ENCODE data around the gene THBS1.
A peak's percentile ranks its signal among the peaks of the same experiment; 100 is the strongest.

Gene THBS1

GRCh38 chr15:39575180-39575579 is 5.7 kb upstream of the THBS1 start:
- DNase-seq, result no peak

GRCh38 chr15:39578851-39579486 is 1.9 kb upstream of the THBS1 start:
- DNase-seq, result no peak

- no peak for DNase-seq
These were observed 1.3 kb upstream of the THBS1 start for GRCh38 chr15:39579487-39580116.

DNA sequence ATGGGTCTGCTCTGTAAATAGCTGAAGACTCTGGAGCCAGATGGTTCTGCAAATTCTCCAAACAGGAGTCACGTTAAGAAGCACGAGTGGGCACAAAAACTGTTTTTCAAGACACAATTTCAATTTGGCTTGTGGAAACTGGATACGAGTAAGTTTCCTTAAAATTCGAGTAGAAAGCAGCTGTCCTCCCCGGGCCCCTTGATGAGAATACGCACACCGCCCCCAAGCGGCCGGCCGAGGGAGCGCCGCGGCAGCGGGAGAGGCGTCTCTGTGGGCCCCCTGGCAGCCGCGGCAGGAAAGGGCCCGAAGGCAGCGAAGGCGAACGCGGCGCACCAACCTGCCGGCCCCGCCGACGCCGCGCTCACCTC is 778 bp upstream of the THBS1 start:
- DNase-seq, result peak; percentile 81 to 87

DNA sequence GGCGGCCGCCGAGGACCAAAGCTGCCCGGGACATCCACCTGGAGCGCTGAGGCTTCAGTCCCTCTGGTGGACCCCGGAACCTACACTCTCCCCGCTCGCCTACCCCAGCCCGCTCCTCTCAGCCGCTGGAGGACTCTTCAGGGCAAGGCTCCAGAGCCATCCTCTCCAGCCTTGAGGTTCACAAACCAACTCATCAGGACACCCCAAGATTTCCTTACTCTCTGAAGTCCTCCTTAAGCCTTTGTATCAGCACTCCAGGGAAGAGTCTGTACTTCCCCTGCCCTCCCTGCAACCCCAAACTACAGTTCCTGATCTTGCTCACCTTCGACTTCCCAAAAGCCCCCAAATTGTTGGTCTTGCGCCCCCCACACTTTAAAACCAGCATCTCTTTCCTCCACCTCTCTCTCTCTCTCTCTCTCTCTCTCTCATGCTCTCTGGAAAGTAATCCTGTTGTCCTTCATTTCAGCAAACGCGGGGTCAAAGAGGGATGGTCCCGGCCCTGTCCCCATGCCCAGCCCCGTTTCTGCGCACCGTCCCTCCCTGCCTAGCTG is 438 bp downstream of the THBS1 start:
- peak in 1 of 2 donors; percentile 3 for DNase-seq

GRCh38 chr15:39581793-39582285 is 960 bp downstream of the THBS1 start:
- no peak for DNase-seq

- DNase-seq, result no peak
These were observed 1.6 kb downstream of the THBS1 start for GRCh38 chr15:39582286-39582976.

- DNase-seq, result no peak
These were observed 2.2 kb downstream of the THBS1 start for GRCh38 chr15:39582977-39583595.

DNA sequence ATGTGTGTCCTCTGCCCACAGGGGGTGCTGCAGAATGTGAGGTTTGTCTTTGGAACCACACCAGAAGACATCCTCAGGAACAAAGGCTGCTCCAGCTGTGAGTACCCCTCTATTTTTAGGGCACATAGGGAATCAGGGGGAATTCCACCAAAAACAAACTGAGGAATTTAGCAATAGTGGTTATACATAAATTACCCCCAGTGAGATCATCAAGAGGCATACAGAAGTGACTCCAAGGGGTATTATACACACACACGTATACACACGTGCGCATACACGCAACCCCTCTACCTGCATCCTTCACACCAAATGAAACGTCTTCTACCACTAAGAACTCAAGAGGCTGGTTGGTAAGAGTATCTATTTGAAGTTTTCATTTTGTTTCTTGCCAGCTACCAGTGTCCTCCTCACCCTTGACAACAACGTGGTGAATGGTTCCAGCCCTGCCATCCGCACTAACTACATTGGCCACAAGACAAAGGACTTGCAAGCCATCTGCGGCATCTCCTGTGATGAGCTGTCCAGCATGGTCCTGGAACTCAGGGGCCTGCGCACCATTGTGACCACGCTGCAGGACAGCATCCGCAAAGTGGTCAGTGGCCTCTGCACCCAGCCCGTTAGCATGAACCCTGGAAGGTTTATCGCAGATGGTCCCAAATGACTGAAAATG is 2.9 kb downstream of the THBS1 start:
- peak in 1 of 2 donors; percentile 33 for DNase-seq

DNA sequence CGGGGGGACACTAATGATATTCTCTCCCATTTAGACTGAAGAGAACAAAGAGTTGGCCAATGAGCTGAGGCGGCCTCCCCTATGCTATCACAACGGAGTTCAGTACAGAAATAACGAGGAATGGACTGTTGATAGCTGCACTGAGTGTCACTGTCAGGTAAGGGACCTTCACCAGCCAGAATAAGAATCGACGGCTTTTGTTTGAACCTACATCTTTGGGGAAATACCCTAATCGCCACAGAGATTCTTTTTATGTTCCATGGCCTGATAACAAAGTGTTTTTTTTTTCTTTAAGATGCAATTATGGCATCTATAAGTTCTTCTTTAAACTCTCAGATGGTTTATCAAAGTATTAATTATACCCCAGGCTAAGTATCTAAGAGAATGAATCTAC is 3.4 kb downstream of the THBS1 start:
- no peak for DNase-seq

GRCh38 chr15:39584662-39585388 is 3.9 kb downstream of the THBS1 start:
- no peak for DNase-seq

GRCh38 chr15:39585389-39585841 is 4.5 kb downstream of the THBS1 start:
- no peak for DNase-seq

- DNase-seq, result no peak
These were observed 5.0 kb downstream of the THBS1 start for GRCh38 chr15:39585871-39586301.

- DNase-seq, result no peak
These were observed 5.7 kb downstream of the THBS1 start for GRCh38 chr15:39586387-39587095.

DNA sequence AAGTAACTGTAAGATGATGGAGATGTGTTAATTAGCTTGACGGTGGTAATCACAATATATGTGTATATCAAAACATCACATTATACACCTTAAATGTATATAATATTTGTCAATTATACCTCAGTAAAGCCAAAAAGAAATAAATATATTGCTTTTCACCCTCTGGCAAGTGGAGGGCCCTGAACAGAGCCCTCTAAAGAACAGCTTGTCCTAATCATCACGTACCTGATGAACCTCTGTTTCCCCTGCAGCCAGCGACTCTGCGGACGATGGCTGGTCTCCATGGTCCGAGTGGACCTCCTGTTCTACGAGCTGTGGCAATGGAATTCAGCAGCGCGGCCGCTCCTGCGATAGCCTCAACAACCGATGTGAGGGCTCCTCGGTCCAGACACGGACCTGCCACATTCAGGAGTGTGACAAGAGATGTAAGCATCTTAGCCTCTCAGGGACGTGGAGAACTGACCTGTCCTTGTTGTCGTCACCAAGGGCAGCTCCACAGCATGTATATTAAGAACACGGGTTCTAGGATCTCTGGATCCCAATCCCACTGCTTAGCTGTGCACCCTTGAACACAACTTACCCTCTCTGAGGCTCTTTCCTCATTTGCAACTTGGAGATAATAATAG is 6.3 kb downstream of the THBS1 start:
- no peak for DNase-seq

GRCh38 chr15:39587731-39588530 is 7.1 kb downstream of the THBS1 start:
- DNase-seq, result no peak

- DNase-seq, result no peak
These were observed 7.8 kb downstream of the THBS1 start for GRCh38 chr15:39588531-39589192.

DNA sequence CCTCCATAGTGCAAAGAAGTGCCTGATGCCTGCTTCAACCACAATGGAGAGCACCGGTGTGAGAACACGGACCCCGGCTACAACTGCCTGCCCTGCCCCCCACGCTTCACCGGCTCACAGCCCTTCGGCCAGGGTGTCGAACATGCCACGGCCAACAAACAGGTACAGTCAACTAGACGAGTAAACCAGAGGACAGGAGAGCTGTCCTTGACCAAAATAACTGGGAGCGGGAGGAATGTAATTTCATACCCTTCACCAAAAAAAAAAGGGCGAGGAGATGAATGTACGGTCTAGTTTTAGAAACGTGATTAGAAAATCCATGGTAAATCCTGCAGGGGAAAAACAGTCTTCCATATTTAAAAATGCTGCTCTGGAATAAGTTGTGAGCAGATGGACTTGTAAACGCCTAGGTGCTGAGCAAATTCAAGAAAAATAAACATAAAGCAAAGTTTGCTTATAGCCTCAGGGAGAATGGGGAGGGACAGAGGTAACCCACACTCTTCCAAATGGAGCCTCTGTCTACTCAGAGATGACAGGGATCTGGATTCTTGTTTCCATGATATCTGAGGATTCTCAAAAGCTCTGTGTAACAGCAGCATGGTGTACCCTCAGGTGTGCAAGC is 8.4 kb downstream of the THBS1 start:
- no peak for DNase-seq
